Astrocyte of the spinal cord (primary cell): Measurements from ENCODE around the gene PPP2R5D.

Experiments
- DNase-seq: peaks from one replicate; pipeline ENCODE4 v3.0.0; 2011; ENCODE audit warnings: low read depth, low spot score
- H3K4me3 ChIP-seq: 2 replicates; pipeline ENCODE4 v1.5.1; 2011; ENCODE audit warnings: low read depth, mild to moderate bottlenecking, low read length, moderate library complexity
- CTCF ChIP-seq: IDR thresholded peaks from 2 replicates; pipeline ENCODE4 v1.5.1; 2012; ENCODE audit warnings: low read depth, mild to moderate bottlenecking, low read length, inconsistent platforms
- in situ Hi-C: cut with HindIII; loops from 2 replicates; pipeline ENCODE4 v1.10.0; 2017; ENCODE audit warnings: low sequenced_read_pairs

The PPP2R5D gene

GRCh38 chr6:42959917-42960242 is 24.5 kb upstream of the PPP2R5D start:
- in situ Hi-C loops, result no loop called here
- peak overlapping the region; percentile 42 for H3K4me3 ChIP-seq
- TF ChIP-seq CTCF, result no peak
- no peak for DNase-seq

GRCh38 chr6:42960243-42961019 is 23.9 kb upstream of the PPP2R5D start, which contains the start of gene GNMT:
TSS of gene GNMT (plus strand) at chr6:42960754. CDS start at chr6:42960768, 14 bp downstream.
- peak within 1 kb of the TSS; percentile 42 for H3K4me3 ChIP-seq
- in situ Hi-C loops, result no loop called here
- no peak for DNase-seq
- no peak for TF ChIP-seq CTCF

GRCh38 chr6:42961020-42961470 is 23.3 kb upstream of the PPP2R5D start:
- no peak for TF ChIP-seq CTCF
- DNase-seq, result no peak
- in situ Hi-C loops, result no loop called here
- peak overlapping the region; percentile 42 for H3K4me3 ChIP-seq

- no peak for TF ChIP-seq CTCF
- H3K4me3 ChIP-seq, result no peak overlapping the region
- in situ Hi-C loops, result no loop called here
- no peak for DNase-seq
These were observed 22.3 kb upstream of the PPP2R5D start for GRCh38 chr6:42962096-42962495.

GRCh38 chr6:42962502-42963178 is 21.7 kb upstream of the PPP2R5D start:
- no peak for DNase-seq
- in situ Hi-C loops, result no loop called here
- H3K4me3 ChIP-seq, result no peak overlapping the region
- TF ChIP-seq CTCF, result no peak

- in situ Hi-C loops, result no loop called here
- DNase-seq, result no peak
- H3K4me3 ChIP-seq, result no peak overlapping the region
- TF ChIP-seq CTCF, result no peak
These were observed 21.1 kb upstream of the PPP2R5D start for GRCh38 chr6:42963179-42963854.
